Neural progenitor cell (in vitro differentiated cells): Measurements from ENCODE around the gene EMC8.

Experiments
- EZH2 ChIP-seq: fragments of 200-600 bp; sonication (generic); IDR thresholded peaks from 2 replicates; pipeline ENCODE4 v1.6.1; 2017; ENCODE audit warnings: antibody characterized with exemption, mild to moderate bottlenecking, moderate library complexity
- TF ChIP-seq, protein P1 (sequence below): fragments of 200-600 bp; sonication (generic); IDR thresholded peaks from 2 replicates; pipeline ENCODE4 v1.5.1; 2017; ENCODE audit warnings: antibody characterized with exemption, mild to moderate bottlenecking

DNA sequence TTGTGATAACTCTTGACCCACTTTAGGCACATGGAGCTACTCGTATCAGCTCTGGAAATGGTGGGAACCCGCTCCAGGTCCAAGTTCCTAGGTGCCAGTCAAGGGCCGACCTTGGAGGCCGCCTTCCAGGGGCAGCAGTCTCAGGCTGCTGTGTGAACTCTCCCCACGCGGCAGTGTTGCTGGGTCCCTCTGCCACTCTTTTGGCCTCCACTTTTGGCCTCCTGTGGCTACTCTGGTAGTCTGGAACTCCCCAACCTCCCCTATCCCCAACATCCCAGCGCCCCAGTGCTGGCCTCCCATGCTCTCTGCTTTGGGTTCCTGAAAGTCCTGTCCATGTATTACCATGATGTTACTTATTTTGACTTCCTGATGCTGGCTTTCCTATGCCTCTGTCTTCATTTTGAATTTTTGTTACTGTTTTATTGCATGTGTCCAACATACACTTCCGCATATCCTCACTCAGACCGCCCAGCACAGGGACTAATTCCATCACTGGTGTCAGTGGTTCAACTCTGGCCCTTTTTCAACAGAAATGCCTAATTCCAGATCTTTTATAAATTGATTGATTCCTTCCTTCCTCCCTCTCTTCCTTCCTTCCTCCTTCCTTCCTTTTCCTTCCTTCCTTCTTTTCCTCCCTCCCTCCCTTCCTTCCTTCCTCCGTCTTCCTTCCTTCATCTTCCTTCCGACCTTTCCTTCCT, 44.3 kb upstream of the EMC8 start:
- TF ChIP-seq, protein P1, sequence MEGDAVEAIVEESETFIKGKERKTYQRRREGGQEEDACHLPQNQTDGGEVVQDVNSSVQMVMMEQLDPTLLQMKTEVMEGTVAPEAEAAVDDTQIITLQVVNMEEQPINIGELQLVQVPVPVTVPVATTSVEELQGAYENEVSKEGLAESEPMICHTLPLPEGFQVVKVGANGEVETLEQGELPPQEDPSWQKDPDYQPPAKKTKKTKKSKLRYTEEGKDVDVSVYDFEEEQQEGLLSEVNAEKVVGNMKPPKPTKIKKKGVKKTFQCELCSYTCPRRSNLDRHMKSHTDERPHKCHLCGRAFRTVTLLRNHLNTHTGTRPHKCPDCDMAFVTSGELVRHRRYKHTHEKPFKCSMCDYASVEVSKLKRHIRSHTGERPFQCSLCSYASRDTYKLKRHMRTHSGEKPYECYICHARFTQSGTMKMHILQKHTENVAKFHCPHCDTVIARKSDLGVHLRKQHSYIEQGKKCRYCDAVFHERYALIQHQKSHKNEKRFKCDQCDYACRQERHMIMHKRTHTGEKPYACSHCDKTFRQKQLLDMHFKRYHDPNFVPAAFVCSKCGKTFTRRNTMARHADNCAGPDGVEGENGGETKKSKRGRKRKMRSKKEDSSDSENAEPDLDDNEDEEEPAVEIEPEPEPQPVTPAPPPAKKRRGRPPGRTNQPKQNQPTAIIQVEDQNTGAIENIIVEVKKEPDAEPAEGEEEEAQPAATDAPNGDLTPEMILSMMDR, result no peak
- TF ChIP-seq EZH2, result no peak
